HepG2 (cell line): Measurements from ENCODE around the gene MASP1.

Source experiments
- IRF1 ChIP-seq: sonication (generic); formaldehyde crosslinking; IDR thresholded peaks from 2 replicates; pipeline ENCODE4 v1.4.0; 2020; ENCODE audit warnings: low read depth, mild to moderate bottlenecking, missing genetic modification reagents
- MAF1 ChIP-seq: sonication (generic); formaldehyde crosslinking; IDR thresholded peaks from 2 replicates; pipeline ENCODE4 v1.5.0; 2020; ENCODE audit warnings: missing genetic modification reagents, borderline replicate concordance
- POLR2A ChIP-seq, 2 experiments: IDR thresholded peaks; 2 replicates each; pipeline ENCODE4 v1.6.1; 2011; ENCODE audit warnings: low read depth in 2 of 2, low read length in 2 of 2, mild to moderate bottlenecking in 1 of 2, moderate library complexity in 1 of 2; ENCODE audit not compliant: insufficient read depth in 1 of 2
- ZNF343 ChIP-seq: sonication (generic); formaldehyde crosslinking; IDR thresholded peaks from 2 replicates; pipeline ENCODE4 v1.4.0; 2020; ENCODE audit warnings: mild to moderate bottlenecking, missing genetic modification reagents

GRCh38 chr3:187257992-187258692 is 33.4 kb downstream of the MASP1 start:
- TF ChIP-seq POLR2A (IDR thresholded peaks at IDR 0.05; ENCODE audit: insufficient read depth in 1 of 2, low read depth in 2 of 2, low read length in 2 of 2) (no peak), MAF1 (CRISPR knock-in tag) (no peak), IRF1 (CRISPR knock-in tag) (no peak), ZNF343 (no peak)
